SH-SY5Y (cell line): Measurements from ENCODE around the gene SLIT1.

Source experiments
- GATA2 ChIP-seq: IDR thresholded peaks from 2 replicates; pipeline ENCODE4 v1.6.1; 2011; ENCODE audit warnings: mild to moderate bottlenecking, low read depth, low read length
- GATA3 ChIP-seq: IDR thresholded peaks from 2 replicates; pipeline ENCODE4 v1.6.1; 2011; ENCODE audit warnings: low read depth, mild to moderate bottlenecking, low read length, moderate library complexity

DNA sequence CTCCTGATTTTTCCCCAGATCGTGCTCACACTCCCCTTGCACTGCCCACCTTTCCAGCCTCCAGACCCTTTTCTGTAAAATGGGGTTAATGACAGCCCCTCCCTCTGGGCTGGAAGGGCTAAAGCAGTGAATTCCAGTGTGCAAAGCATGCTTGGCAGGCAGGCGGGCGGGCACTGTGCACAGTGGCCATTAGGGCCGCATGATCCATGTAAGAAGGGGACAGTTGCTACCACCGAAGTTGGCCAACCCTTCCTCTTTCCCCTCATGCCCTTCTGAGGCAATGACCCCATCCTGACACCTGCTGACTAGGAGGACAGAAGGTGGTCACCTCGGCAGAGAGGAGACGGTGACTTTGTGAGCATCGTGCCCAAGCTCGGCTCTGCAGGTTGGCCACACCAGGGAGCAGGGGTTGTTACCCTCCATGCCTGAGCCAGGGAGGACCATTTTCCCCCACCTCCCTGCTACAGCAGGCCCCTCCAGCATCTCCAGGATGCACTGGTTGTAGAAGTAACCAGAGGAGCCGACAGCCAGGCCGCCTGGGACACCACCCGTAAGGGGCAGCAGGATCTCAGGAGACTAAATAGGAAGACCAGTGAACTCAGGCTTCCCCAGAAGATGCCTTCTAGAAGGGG, 166.4 kb downstream of the SLIT1 start:
- TF ChIP-seq GATA2 (no peak), GATA3 (no peak)
